CD1c-positive myeloid dendritic cell (primary cell): ENCODE data around the gene DPEP1.
A peak's percentile ranks its signal among the peaks of the same experiment; 100 is the strongest.
"Not testable (repeated sequence)": the region's sequence is repeated elsewhere in the genome, so short reads cannot be mapped to it uniquely, and the experiment has no call there.

Experiments
- DNase-seq: peaks from one replicate; pipeline ENCODE4 v3.0.0-alpha.2; 2016; ENCODE audit errors: extremely low spot score

DPEP1 gene

GRCh38 chr16:89577055-89577759, 36.2 kb upstream of the DPEP1 start:
- no peak for DNase-seq

- DNase-seq = no peak
Measured at GRCh38 chr16:89579351-89579750, 34.1 kb upstream of the DPEP1 start.

- no peak for DNase-seq
Measured at GRCh38 chr16:89581045-89581695, 32.3 kb upstream of the DPEP1 start.

- peak; percentile 32 for DNase-seq
Measured at GRCh38 chr16:89581861-89582563, 31.4 kb upstream of the DPEP1 start.

DNA sequence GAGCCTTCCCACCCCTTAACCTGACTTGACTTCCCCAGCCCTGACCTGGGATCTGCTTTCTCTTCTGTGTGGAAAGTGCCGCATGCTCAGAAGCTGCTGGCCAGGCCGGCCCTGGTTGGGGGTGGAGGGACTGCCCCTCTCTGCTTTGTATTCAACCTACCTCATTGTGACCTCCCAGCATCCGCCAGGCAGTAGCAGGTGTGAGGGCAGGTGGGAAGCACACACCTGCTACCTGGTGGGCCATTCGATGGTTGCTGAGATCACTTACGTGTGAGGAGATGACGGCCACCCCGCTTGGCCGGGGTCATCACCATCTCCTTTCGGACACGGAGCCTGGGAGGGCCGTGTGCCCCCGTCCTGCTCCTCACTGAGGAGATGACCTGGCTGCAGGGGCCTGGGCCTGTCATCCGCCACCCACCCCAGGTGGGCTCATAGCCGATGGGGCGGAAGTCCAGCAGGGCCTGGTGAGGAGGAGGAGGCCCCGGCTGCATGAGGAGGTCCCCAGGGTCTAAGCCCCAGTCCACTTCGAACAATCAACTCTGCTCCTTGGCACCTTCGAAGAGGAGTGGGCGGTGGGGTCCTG, 30.7 kb upstream of the DPEP1 start:
- no peak for DNase-seq

- DNase-seq = no peak
Measured at GRCh38 chr16:89583197-89583894, 30.1 kb upstream of the DPEP1 start.

- no peak for DNase-seq
Measured at GRCh38 chr16:89583895-89584644, 29.4 kb upstream of the DPEP1 start.

DNA sequence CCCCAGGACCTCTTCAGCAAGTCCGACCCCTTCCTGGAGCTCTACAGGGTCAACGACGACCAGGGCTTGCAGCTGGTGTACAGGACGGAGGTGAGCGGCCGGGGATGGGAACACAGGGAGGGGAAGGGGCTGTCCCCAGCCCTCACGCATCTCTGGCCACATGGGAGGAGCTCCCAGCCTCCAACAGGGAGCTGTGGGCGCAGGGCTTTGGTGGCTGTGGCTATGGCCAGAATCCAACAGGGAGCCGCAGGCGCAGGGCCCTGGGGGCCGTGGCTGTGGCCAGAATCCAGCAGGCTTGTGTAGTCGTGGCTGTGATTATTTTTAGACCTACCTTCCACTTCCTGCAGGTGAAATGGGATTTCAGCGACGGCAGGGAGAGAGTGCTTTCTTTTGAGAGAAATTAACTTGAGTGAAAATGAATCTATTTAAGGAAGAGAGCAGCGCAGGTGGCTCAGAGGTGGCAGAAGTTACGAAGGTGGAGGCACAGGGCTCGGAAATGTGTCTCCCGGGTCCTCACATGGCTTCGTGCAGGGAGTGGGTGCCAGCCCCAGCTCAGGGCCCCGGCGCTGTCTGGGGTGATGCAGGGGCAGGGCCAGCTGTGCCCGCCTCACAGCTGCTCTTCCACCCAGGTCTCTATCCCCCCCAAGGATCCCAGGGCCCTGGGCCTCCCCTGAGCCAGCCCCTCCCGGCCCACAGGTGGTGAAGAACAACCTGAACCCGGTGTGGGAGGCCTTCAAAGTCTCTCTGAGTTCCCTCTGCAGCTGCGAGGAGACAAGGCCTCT, 28.5 kb upstream of the DPEP1 start:
- DNase-seq = no peak

DNA sequence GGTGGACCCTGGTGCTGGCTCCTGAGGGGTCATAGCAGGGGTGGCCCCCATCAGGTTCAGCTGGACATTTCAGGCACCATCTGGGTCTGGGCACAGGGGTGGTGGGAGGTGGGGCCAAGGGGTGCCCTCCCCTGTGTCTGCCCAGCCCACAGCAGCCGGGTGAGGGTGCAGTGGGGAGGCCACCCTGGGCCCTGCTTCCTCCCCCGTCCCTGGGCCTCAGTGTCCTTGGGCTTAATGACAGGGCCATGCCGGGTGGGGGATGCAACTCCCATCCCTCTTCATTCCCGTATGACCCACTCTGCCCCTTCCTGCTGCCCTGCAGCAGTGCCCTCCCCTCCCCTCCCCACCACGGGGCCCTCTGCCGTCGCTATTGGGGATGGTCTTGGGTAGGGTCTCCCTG, 27.2 kb upstream of the DPEP1 start:
- no peak for DNase-seq

DNA sequence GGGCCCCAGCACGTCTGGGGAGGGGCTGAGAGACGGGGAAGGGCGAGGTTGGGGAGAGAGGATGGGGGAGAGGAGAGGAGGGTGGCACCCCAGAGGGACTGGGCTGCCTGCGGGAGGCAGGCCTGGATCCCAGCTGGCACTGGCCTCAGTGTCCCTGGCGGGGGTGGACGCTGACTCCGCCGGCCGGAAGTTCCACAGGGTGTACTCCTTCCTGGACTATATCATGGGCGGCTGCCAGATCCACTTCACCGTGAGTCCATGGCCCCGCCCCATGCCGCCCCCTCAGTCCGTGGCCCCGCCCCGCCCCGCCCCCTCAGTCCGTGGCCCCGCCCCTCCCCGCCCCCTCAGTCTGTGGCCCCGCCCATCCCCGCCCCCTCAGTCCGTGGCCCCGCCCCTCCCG, 26.6 kb upstream of the DPEP1 start:
- DNase-seq = no peak

- not testable (repeated sequence) for DNase-seq
Measured at GRCh38 chr16:89587676-89588075, 25.8 kb upstream of the DPEP1 start.

- no peak for DNase-seq
Measured at GRCh38 chr16:89588413-89589109, 24.9 kb upstream of the DPEP1 start.

- no peak for DNase-seq
Measured at GRCh38 chr16:89589241-89589926, 24.1 kb upstream of the DPEP1 start.

- peak; percentile 18 for DNase-seq
Measured at GRCh38 chr16:89593841-89594240, 19.6 kb upstream of the DPEP1 start.

- no peak for DNase-seq
Measured at GRCh38 chr16:89595330-89596060, 17.9 kb upstream of the DPEP1 start.

DNA sequence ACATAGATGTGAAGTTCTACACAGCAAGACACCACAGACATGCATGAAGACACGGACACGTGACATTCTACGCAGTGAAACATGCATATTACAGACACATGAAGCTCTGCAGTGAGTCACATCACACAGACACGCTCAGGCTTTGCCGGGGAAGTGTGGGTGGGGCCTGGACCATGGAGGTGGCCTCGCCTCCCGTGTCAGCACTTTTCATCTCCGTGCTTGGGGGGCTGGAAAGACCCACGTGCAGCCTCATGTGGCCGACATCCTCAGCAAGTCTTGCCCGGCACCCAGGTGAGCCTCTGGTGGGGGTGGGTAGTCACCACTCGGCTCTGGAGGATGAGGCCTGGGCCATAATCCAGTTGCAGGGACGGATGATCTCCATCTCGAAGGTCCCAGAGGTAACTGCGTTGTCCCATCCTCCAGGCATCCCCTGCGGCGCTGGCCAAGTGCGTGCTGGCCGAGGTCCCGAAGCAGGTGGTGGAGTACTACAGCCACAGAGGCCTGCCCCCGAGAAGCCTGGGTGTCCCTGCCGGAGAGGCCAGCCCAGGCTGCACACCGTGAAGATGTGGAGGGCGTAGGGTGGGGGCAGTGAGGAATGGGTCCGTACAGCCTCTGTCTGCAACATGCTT, 17.3 kb upstream of the DPEP1 start:
- DNase-seq = no peak

GRCh38 chr16:89596957-89597649, 16.3 kb upstream of the DPEP1 start:
- DNase-seq = no peak
